HS-5 (cell line): ENCODE measurements around the gene EFHC1.
"Not testable (repeated sequence)": the region's sequence is repeated elsewhere in the genome, so short reads cannot be mapped to it uniquely, and the experiment has no call there.

Experiments used
- DNase-seq: peaks from one replicate; pipeline ENCODE4 v3.0.0-alpha.2; 2012; ENCODE audit warnings: low read depth

EFHC1 gene, protein sequence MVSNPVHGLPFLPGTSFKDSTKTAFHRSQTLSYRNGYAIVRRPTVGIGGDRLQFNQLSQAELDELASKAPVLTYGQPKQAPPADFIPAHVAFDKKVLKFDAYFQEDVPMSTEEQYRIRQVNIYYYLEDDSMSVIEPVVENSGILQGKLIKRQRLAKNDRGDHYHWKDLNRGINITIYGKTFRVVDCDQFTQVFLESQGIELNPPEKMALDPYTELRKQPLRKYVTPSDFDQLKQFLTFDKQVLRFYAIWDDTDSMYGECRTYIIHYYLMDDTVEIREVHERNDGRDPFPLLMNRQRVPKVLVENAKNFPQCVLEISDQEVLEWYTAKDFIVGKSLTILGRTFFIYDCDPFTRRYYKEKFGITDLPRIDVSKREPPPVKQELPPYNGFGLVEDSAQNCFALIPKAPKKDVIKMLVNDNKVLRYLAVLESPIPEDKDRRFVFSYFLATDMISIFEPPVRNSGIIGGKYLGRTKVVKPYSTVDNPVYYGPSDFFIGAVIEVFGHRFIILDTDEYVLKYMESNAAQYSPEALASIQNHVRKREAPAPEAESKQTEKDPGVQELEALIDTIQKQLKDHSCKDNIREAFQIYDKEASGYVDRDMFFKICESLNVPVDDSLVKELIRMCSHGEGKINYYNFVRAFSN

GRCh38 chr6:52419809-52420667 lies at the start of gene EFHC1:
Gene EFHC1, plus strand, starts transcription at chr6:52420342. Its CDS starts 69 bp downstream, at chr6:52420411.
- DNase-seq, result peak; percentile 86

- DNase-seq, result no peak
Observed at GRCh38 chr6:52371656-52372191, 48.4 kb upstream of the EFHC1 start.

DNA sequence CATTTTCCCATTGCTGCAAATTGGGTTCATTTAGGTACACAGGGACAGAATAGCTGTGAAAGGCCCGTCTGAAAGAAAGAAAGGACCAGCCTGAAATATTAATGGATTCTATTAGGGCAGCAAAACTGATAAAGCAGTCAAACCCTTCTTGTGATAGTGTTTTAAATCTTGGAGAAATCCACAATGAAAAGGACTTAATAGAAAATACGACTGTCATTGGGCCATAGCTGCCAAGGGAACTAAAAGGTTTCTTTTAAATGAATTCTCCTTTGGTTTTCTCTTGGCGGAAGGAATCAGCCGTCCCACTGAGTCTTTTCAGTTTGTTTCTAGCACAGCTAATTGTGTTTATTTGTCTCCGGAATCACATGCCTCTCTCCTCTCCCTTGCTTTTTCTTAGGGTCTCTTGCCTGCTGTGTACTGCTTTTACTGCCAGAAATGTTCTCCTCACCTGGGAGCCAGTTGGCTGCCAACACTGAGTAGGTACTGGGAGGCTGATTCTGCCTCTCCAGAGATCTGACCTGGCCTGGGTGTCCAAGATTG lies 46.9 kb upstream of the EFHC1 start:
- DNase-seq, result no peak

DNA sequence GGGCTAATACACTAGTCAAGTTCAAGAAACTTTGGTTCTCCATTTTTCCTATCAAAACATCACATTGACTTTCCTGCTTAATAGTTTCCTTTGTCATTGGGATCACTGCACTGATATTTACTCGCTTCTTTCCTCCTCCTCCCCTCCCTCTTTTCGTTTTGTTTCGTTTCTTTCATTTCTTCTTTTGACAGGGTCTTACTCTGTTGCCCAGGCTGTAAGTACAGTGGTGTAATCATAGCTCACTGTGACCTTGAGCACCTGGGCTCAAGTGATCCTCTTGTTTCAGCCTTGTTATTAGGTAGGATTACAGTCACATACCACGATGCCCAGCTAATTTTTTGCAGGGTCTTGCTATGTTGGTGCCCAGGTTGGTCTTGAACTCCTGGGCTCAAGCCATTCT lies 45.9 kb upstream of the EFHC1 start:
- DNase-seq, result no peak

GRCh38 chr6:52375780-52376556 lies 44.2 kb upstream of the EFHC1 start:
- no peak for DNase-seq

DNA sequence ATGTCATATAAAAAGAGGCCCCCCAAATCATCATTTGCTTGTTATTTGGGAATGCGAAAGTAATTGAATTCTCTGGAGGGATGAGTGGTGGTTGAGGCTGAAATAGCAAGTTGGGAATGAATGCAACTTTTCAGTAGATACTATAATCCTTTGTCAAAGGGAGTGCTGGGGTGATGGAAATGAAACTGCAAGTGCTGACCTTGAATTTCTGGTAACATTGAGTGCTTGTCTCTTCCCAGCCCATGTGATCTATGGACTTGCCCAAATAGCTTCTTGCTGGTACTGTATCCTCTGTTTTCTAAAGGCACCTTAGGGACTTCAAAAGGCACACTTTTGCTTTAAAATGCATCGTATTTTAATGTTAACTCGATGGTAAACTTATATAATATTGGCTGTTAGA lies 43.4 kb upstream of the EFHC1 start:
- no peak for DNase-seq

GRCh38 chr6:52377538-52378221 lies 42.5 kb upstream of the EFHC1 start:
- no peak for DNase-seq

- no peak for DNase-seq
Observed at GRCh38 chr6:52381249-52381648, 38.9 kb upstream of the EFHC1 start.

DNA sequence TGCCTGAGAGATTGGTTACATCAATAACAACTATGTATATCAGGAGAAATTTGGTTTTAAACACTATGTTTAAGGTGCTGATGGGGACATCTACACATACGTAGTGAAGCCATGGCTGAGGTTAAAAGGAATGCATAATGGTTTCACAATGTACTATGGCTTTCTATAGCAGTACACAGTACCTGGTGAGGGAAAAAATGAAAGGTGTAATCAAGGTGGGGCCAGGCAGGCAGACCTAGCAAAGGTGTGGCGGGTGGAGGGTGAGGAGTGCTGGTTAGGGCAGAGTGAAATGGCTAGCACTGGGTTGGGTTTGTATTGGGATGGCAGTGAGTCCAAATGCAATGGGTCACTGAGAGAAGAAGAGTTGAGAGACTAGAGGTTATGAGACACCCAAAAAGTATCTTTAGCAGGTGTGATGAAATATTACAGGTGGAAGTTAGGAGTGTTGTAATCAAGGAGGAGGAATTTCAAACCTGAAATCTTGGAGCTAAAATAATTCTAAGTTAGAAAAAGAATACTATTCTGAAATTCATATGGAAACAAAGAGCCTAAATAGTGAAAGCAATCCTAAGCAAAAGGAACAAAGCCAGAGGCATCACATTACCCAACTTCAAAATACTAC lies 35.9 kb upstream of the EFHC1 start:
- DNase-seq, result no peak

GRCh38 chr6:52385074-52385473 lies 35.1 kb upstream of the EFHC1 start:
- no peak for DNase-seq

DNA sequence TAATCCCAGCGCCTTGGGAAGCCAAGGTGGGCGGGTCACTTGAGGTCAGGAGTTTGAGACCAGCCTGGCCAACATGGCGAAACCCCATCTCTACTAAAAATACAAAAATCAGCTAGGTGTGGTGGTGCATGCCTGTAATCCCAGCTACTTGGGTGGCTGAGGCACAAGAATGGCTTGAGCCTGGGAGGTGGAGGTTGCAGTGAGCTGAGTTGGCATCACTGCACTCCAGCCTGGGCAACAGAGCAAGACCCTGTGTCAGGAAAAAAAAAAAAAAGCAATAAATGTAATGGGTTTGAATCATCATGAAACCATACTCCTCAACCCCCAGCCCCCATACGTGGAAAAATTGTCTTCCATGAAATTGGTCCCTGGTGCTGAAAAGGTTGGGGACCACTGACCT lies 32.0 kb upstream of the EFHC1 start:
- not testable (repeated sequence) for DNase-seq

- no peak for DNase-seq
Observed at GRCh38 chr6:52388790-52389189, 31.4 kb upstream of the EFHC1 start.

DNA sequence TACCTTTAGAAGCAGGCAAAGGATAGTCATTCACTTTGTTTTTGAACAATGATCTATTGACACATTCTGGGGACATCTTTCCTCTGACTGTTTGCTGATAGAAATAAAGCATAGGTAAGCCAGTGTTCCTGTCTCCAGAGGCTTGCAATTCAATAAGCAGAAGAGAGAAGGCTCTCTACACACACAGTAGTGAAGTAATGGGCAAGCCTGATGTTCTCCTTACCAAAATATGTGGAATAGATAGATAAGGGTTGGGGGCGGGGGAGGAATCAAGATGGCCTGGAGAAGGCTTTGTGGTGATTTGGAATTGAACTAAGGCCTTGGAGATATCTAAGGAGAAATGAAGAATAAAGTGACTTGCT lies 30.9 kb upstream of the EFHC1 start:
- DNase-seq, result no peak

DNA sequence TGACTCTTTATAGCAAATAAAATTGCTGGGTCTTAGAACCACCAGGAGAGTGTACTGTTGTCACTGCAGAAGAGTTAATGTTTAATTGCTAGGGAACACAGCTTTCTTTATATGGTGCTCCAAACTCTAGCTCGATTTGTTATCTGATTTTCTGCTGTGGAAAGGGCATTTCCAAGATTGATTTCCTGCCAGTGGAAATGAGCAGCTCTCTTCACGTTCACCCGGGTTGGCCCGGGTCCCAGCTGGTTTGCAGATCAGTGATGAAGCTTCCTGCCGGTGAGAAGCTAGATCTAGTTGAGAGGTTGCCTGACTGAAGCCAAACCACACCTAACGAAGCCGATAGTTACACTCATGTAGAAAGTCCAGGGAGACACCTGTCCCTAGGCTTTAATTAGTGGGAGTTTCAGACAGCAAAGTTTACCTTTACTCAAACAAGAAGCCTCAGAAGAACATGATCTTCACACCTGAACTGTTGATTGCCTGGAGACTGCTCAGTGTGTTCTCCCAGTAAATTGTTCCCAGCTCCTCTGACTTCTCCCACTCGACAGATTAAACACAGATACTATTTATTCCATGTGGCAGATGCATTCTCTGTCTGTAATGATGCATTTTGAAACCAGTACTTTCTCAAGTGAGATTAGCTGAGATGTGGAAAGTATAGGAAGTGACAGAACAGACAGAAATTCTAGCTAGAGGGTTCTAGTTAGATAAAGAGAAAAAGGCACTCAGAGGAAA lies 30.3 kb upstream of the EFHC1 start:
- no peak for DNase-seq

DNA sequence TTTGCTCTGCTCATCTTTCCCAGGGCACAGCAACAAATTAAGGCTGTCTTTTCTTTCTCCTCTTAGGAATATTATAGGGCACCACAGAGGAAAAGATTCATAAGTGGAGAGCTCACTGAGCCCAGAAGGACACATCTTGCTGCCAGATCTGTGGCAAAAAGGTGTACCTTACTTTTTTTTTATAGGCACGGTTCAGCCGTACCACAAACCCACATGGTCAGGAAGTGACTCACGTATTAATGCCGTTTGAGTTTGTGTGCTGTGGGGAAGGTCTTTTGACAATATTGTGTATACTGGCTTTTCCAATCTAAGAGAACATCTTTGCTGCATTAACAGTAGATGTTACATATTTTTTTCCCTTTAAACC lies 29.8 kb upstream of the EFHC1 start:
- peak; percentile 47 for DNase-seq

DNA sequence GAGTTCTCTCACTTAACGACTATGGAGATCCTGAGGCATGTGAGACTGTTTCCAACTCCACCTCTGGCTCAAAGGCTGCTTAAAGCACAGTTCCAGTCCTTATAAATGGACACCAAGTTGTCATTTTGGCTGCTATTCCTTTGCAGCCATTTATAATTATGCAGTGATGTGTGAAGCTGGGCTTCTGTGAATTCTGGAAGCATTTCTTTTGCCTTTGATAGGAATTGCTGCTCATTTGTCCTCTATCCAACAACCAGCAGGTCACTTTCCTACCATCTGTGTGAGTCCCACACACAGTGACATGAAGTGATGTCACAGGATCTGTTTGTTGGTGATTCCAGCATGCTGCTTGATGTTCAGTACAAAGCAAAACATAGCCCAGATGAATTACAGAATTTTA lies 28.5 kb upstream of the EFHC1 start:
- no peak for DNase-seq

GRCh38 chr6:52392944-52393343 lies 27.2 kb upstream of the EFHC1 start:
- no peak for DNase-seq

- no peak for DNase-seq
Observed at GRCh38 chr6:52393780-52394179, 26.4 kb upstream of the EFHC1 start.

- DNase-seq, result no peak
Observed at GRCh38 chr6:52394251-52394666, 25.9 kb upstream of the EFHC1 start.

DNA sequence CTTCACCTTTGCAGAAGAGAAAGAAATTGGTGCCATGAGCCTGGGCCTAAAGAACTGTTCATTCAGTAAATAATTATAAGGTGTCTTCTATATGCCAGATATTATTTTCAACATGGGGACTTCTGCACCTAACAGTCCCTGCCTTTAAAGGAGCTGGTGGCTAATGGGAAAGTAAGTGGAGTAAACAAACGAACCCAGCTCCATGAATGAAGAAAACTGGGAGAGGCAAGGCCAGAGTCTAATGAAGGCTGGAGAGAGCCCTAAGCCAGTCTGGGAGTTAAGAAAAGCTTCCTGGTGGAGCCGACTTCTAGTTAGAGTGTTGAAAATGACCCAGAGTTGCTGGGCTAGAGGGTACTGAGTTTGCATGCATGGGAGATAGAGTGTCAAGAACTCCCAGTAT lies 24.2 kb upstream of the EFHC1 start:
- no peak for DNase-seq
